Fibroblast of skin of right quadriceps (primary cell): ENCODE data around the gene MAP1A.

ENCODE experiments used
- DNase-seq: peaks from one replicate; pipeline ENCODE4 v3.0.0-alpha.2; 2013

Gene MAP1A

DNA sequence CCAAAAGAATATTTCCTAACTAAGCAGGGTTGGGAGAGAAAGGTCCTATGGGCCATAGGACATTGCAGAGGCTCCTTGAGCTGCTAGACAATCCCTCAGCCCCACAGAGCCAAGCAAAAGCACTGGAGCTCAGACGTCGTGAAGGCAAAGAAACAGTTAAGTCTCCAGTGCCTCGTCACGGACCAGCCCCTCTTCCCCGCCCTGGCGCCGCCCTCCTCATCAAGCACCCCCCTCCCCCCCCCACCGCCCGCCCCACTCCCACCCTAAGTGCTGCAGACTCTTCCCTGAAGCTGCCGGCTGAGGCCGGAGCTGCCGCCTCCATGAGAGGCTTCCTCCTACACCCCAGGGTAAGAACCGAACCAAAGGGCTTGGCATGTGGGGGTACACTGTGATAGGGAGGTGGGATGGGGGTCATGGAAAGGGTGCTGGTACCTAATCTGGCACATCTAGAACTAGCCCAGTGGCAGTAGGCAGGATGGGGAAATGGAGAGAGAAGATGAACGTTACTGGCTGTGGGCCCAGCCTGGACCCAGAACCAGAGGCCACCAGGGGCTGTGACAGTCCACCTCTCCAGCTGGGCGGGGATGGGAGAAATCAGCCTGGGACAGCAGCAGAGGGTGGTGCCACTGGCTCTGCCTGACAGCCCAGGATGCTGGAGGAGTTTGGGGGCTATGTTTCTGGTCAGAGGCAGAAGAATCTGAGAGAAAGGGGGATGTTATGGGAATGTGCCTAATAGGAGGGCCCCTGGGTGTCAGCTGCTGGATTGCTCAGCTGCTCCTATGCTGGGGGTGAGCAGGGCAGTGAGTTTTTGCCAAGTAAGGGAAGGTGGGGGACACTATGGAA lies at the start of gene MAP1A:
TSS of gene MAP1A (plus strand) at position 255 of the 843 bp plus-strand sequence. CDS start 3,866 bp downstream, outside the sequence.
- peak; percentile 79 for DNase-seq

DNA sequence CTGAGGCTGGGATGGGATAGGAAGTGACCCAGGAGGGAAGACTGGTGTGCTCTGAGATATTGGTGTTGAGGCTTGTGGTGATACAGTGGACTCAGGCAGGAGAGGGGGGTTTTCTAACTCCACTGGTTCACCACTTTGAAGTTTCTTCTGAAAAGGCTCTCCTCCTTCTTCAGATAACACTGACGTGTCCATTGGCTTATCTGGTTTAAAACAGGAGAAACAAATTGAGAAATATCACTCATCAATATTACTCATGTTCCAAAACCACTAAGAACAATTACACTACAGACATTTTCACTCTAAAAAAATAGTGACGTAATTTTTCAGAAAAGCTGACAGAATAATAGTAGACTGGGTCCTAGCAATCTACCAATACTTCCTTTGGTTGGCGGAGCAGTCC lies 47.5 kb upstream of the MAP1A start:
- DNase-seq = peak; percentile 20

DNA sequence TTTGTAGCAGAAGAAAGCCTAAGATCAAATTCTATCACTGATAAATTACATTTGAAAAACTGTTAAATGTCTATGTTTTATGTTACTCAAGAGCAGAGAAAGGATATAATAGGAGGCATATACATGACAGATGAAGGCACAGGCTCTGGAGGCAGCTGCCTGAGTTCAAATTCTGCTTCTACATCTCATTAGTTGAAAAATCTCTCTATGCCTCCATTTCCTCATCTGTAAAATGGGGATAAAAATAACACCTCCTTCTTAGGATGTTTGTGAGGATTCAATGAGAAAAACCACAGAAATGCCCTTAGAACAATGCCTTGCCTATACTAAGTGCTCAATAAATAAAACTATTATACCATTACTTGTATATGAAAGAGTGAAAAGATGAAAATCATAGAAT lies 45.4 kb upstream of the MAP1A start:
- no peak for DNase-seq

DNA sequence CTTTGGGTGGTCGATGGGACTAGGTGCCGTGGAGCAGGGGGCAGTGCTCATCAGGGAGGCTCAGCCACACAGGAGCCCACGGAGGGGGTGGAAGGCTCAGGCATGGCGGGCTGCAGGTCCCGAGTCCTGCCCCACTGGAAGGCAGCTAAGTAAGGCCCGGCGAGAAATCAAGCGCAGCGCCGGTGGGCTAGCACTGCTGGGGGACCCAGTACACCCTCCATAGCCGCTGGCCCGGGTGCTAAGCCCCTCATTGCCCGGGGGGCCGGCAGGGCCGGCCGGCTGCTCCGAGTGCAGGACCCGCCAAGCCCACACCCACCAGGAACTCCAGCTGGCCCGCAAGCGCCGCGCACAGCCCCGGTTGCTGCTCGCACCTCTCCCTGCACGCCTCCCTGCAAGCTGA lies 43.5 kb upstream of the MAP1A start:
- no peak for DNase-seq

DNA sequence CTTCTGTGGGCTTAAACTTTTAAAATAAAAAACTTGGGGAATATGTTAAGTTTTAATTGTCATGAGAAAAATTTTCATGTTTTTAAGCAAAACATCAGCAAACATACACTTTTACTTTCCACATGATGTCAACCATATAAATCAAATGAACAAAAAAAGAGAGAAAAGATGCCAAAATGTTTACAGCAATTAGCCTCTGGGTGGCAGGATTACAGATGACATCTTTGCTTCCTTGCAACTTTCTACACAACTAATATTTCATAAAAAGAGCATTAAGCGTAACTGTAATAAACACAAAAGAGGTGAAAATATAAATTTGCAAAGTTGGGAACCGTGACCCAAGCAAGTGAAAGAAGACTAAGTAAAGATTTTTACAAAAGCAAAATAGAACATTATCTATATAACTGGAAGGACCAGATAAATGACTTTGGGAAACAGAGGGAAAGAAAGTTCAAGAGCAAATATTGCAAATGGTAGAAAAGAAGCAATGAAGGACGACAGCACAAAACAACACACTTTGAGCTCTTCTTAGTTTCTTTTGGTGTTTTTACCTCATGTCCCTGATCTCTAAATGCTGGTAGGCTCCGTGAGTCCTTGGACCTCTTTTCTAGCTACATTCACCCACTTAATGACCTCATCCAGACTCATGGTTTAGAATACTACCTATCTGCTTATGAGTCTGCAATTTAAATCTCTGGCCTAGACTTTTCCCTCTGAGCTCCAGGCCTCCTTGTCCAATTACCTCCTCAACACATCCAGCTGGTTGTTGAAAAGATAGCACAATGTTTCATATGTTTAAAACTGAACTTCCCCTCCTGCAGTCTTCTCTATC lies 33.9 kb upstream of the MAP1A start:
- peak; percentile 29 for DNase-seq

DNA sequence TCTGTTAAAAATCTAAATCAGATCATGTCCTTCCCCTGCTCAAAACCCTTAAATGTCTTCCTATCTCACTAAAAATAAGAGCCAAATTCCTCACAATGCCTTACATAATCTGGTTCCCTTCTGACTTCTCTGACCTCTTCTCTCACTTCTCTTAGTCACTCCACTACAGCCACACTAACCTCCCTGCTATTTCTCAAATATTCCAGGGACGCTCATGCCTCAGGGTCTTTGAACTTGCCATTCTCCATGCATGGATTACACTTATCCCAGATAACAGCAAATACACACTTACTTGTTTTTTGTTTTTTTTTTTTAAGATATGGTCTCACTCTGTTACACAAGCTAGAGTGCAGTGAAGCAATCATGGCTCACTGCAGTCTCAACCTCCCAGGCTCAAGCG lies 33.0 kb upstream of the MAP1A start:
- DNase-seq = no peak

DNA sequence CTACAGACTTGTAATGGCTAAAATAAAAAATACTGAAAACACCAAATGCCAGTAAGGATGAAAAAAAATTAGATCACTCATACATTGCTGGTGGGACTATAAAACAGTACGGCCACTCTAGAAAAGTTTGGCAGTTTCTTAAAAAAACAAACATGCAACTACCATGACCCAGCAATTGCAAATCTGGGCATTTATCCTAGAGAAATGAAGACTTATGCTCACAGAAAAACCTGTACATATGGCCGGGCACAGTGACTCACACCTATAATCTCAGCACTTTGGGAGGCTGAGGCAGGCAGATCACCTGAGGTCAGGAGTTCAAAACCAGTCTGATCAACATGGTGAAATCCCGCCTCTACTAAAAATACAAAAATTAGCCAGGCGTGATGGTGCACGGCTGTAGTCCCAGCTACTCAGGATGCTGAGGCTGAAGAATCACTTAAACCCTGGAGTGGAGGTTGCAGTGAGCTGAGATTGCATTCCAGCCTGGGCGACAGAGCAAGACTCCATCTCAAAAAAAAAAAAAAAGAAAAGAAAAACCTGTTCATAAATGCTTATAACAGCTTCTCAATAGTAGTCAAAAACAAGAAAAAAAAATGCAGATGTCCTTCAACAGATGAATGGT lies 30.0 kb upstream of the MAP1A start:
- DNase-seq = no peak

DNA sequence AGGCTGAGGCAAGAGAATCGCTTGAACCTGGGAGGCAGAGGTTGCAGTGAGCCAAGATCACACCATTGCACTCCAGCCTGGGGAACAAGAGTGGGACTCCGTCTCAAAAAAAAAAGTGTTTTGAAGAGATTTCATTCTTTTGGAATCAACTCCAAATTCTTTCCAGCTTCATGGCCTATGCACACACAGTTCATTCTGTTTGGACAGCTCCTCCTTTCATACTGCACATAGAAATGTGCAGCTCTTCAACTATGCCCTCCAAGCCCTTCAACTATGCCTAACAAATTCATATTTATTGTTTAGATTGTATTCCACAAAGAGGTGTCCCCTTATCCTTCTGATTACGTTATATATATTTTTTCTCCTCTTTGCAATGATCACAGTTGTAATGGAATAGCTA lies 28.6 kb upstream of the MAP1A start:
- no peak for DNase-seq

DNA sequence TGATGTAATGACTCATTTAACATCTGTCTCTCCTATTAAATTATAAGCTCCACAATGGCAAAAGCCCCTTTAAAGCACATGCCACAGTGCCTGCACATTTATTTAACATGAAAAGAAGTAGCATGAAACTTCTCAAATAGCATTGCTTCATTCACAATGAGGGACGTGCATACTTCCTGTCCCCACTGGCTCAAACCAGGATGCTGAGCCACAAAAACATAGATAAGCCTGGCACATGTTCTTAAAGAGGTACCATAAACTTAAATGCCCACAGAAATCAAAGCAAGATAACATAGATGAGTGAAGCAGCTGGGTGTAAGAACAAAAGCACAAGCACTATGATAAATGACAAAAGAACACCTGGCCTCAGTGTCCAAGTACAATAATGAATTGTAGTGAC lies 28.2 kb upstream of the MAP1A start:
- DNase-seq = no peak

DNA sequence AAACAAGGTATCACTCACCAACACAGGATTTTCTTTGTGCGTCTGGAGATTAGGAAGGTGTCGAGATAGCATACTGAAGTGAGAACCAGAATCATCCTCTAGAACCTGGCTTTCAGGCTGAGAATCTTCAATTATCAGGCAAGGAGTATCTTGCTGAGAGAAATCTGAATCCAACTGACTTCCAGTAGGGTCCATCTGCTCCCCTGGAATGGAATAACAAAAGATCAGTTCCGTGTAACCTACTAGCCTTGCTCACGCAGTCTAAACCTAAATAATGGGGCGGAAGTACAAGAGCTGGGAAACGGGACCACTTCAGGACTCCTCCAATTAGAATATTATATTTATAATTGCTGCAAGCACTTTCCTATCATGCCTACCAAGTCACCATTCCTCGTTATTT lies 25.1 kb upstream of the MAP1A start:
- DNase-seq = no peak

DNA sequence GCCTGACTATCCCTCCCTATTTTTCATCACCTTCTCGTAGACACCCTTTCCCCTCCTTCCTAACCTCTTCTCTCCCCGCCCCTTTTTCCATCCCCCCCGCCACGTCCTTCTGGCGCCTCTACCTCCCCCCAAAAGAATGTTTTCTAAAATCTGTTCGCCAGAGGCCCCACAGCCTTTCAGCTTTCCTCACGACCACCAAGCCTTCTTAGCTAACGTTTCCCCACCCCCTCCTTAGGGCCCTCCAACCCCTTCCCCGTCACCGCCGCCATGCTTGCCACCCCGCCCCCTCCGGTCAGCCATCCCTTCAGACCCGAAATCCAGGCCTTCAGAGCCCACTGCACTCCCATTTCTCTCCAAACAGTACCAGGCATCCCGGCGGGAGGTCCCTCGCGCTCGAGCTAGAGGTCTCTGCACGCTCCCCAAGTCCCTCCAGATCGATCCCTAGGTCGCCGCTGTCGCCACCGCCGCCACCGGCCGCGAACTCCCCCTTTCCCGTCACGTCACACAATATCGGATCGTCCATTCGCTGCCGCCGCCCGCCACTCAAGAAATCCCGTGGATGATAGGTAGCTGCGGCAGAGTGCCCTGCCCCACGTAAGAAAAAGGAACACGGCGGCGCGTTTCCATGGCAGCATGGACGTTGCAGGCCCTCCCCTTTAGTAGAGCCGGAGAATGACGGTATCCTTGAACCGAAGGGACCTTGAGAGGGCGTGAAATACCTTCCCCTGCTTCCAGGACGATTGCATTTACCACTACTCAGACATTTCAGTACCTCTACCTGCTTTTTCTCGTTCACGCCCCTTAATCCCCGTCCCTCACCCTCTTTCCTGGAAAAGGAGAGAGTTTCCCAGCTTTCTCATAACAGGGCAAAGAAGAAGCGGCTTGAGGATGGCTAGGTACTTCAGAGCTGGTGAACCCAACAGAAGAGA lies 24.5 kb upstream of the MAP1A start, which contains the start of gene TP53BP1:
TSS of gene TP53BP1 (minus strand) at position 484 of the 929 bp plus-strand sequence. CDS start at position 371, 113 bp downstream.
- DNase-seq = peak; percentile 94

DNA sequence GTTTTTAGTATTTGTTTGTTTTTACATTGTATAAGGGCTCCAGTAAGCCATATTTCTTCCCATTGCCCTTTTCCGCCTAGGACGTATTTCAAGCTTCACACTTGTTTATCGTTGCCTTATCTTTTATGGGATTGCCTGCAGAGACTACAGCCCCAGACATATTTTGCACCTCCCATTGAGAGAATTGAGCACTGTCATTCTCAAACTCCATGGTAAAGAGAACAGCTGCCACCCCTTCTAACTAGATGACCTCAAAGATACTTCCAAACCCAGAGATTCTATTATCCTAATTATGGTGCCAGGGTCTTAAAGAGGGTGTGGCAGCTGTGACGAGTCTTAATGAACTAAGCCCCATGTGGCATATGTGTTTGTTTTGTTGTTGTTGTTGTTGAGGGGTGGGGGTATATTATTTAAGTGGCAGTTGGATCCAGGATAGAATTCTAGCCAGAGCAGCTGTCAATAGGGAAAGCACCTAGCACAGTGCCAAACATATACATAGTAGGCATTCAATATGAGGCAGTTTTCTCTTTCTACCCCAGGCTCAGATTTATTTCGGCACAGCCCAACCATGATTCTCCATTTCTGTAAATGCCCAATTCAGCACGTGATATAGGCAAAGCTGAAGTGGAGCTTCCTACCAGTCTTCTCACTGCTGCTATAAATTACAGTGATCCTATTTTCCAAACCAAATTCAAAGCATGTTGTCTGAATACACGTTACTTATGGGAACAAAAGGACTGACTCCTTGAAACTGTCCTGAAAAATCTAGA lies 23.5 kb upstream of the MAP1A start:
- DNase-seq = no peak

DNA sequence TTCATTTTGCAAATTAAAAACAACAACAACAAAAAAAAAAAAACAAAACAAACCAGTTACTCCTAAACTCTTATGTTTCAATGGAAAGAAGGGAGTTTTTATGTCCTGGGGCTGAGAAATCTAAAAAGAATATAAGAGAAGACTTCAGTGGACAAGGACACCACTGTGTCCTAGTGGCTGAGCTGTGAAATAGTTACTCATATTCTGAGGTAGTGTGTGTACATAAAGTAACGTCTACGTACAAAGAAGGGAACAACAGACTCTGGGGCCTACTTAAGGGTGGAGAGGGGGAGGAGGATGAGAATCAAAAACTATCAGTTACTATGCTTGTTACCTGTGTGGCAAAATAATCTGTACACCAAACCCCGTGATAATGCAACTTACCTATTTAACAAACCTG lies 18.4 kb upstream of the MAP1A start:
- DNase-seq = no peak

DNA sequence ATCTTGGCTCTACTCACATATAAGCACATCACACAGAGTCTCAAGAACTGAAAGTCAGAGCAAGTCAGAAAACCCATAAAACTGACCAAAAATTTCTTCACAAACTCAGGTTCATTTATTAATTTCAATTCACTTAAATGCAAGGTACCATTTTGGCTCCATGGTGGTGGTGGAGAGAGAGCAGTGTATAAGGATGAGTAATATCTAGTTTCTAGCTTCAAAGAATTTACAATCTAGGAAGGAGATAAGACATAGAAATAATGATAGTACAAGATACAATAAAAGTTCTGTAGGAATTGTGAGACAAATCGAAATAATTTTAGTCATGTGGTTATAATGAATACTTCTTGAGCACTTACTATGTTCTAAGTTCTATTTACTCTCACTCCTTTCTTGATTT lies 17.8 kb upstream of the MAP1A start:
- DNase-seq = no peak

DNA sequence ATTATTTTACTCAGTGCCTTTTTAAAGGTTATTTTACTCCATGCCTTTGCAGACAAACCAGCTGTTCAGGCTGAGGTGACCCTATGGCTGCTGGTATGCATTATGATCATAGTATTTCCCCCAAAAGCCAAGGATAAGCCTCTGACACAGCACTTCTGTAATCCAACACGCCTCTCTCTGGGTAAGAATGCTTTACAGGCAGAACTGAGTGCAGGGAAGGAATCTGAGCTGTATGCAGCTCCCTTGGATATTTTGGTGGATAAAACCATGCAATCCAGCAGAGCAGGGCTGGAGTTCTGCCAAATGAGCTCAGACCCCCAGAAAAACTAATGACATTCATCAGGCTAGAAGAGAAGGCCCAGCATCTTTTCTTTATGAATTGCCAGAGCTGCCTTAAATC lies 11.7 kb upstream of the MAP1A start:
- DNase-seq = peak; percentile 91

DNA sequence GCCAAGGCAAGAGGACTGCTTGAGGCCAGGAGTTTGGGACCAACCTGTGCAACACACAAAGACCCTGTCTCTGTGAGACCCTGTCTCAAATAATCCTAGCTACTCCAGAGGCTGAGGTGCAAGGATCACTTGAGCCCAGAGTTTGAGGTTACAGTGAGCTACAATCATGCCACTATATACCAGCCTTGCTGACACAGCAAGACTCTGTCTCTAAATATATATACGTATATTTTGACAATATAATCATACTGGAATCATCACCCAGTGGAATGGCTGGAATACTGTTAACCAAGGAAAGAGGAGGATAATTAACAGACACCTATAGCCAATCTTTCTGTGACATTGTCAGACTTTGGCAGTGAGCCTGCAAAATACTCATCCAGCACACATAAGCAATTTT lies 9.0 kb upstream of the MAP1A start:
- no peak for DNase-seq

DNA sequence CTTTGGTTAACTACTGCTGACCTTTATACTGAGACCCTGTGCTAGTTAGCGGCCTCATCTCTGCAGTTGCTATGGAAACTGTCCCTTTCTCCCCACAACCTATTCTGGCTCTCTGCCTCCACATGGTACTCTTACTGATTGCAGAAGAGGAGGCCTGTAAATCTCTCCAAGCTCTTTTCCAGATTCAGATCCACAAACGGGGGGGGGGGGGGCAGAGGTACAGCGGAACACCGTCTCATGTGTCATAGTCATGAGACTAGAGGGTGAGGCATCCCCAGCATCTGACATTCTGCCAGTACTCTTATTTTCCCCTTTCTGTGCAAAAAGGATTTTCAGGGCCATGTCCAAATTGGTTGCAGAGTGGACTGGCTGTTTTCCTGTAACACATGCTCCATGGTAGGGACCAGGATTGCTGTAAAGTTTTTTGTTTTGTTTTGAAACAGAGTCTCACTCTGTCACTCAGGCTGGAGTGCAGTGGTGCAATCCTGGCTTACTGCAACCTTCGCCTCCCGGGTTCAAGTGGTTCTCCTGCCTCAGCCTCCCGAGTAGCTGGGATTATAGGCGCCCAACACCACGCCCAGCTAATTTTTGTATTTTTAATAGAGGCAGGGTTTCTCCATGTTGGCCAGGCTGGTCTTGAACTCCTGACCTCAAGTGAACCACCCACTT lies 8.3 kb upstream of the MAP1A start:
- peak; percentile 19 for DNase-seq

DNA sequence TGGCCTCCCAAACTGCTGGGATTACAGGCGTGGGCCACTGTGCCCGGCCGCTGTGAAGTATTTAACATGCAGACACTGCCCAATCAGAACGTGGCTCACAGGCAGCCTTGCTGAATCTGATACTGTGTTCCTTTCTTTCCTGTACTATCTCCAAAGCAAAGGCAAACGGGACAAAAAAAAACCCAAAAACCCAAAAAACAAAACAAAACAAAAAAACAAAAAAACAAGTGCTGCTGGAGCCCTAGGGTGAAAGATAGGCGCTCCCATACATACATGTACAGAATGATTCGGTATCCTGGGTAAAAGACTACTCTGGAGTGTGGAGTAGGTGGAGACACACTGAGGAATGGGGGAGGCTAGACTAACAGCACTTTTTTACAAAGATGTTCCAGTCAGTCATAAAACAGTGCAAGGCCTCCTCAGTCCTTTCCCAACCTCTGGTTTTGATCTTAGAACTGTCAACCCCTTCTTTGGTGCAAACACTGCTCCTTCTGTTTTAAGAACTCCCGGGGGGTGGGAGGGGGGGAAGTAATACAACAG lies 7.7 kb upstream of the MAP1A start:
- no peak for DNase-seq

DNA sequence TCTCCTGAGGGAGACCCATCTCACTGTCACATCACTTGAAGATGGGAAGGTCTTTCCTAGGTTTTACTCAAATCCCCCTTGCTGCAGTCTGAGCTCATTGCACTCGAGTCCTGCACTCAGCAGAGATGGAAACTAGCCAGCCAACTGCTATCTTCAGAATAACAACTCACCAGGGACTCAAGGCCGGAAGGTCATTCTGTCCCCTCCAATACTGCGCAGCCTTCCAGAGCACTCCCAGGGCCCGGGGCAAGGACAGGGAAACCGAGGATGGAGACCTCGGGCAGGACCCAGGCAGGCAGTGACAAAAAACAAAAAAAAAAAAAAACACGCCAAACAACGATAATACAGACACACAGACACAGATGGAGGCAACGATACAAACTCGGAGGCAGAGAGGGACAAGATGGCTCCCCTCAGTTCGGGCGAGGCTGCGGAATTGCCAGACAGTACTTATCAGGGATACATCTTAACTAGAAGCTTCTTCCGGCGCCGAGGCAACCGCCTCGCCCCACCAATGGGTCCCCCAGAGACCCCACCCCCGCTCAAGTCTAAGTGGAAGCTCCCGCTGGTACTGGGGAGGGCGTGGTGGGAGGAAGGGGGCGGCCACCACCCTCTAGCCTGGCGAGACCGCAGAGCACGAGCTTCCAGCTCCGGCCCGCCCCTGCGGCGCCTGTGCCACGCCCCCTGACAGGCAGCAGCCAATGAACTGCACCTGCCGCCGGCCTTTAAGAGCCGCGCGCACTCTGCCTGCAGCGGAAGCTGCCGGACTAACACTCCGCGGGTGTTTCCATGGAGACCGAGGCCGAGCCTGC lies 7.0 kb upstream of the MAP1A start:
- DNase-seq = peak; percentile 99
